Measurements from ENCODE around the gene DIPK1C. TPM values are rescaled to one million over a fixed set of nuclear protein-coding genes. Genes with fewer than 3 reads are reported as not detected.

The DIPK1C gene
- total RNA-seq, 1 donor from 2014 or later = not detected

GRCh38 chr18:74499633-74500032 lies 42.5 kb upstream of the DIPK1C start:
- no peak for DNase-seq (ENCODE audit: low read depth)
- TF ChIP-seq CTCF (conservative IDR thresholded peaks at IDR 0.05; ENCODE audit: low read depth, low read length) = no peak
- H3K4me3 ChIP-seq (ENCODE audit: low read depth, low read length) = peak overlapping the region; percentile 73

DNA sequence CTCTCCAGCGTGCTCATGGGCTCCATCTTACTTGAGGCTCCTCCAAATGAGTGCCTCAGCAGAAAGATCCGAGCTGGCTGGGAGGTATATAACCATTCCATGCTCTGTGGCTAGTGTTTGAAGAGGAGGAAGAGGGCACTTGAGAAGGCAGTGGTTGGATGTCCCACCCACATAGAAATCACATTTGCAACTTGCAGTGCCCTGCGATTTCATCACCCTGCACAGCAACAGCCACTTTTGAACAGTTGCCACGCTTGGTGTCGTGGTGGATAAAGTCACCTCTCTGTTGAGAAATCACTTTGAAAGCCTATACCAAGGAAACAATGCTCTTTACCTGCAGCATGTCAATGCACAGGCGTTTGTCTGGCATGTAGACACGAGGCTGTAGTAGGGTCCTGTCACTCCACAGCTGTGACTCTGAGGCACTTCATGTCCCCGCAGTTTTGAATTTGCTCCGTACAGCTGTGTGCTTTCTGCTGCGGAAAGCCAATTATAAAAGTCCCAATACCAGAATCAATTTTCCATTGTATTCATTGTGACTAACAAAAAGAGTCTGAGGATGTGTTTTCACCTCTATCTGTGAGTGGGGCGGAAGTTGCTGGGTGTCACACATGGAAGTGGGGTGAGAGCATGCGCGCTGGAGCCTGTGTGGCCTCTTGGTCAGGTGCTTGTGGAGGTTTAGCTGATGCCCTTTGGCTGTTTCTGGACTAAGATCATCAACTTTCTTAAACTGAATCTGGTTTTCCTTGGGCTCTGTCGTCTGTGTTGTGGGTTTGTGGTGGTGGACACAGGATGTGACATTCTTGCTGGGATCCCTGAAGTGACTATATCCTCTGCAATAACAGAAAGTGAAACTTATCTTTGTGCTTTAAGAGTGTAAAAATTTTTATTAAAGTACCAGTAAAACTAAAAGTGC lies 41.9 kb upstream of the DIPK1C start:
- H3K4me3 ChIP-seq (ENCODE audit: low read depth, low read length) = peak overlapping the region; percentile 73
- no peak for TF ChIP-seq CTCF (conservative IDR thresholded peaks at IDR 0.05; ENCODE audit: low read depth, low read length)

GRCh38 chr18:74497778-74498177 lies 40.7 kb upstream of the DIPK1C start:
- no peak for TF ChIP-seq CTCF (conservative IDR thresholded peaks at IDR 0.05; ENCODE audit: low read depth, low read length)
- DNase-seq (ENCODE audit: low read depth) = no peak
- H3K4me3 ChIP-seq (ENCODE audit: low read depth, low read length) = peak overlapping the region; percentile 93

More for the DNA sequence above, 41.9 kb upstream of the DIPK1C start:
- DNase-seq (ENCODE audit: low read depth) = no peak

- TF ChIP-seq CTCF (conservative IDR thresholded peaks at IDR 0.05; ENCODE audit: low read depth, low read length) = no peak
- H3K4me3 ChIP-seq (ENCODE audit: low read depth, low read length) = peak overlapping the region; percentile 93
- no peak for DNase-seq (ENCODE audit: low read depth)
These were observed 40.2 kb upstream of the DIPK1C start for GRCh38 chr18:74497324-74497676.

DNA sequence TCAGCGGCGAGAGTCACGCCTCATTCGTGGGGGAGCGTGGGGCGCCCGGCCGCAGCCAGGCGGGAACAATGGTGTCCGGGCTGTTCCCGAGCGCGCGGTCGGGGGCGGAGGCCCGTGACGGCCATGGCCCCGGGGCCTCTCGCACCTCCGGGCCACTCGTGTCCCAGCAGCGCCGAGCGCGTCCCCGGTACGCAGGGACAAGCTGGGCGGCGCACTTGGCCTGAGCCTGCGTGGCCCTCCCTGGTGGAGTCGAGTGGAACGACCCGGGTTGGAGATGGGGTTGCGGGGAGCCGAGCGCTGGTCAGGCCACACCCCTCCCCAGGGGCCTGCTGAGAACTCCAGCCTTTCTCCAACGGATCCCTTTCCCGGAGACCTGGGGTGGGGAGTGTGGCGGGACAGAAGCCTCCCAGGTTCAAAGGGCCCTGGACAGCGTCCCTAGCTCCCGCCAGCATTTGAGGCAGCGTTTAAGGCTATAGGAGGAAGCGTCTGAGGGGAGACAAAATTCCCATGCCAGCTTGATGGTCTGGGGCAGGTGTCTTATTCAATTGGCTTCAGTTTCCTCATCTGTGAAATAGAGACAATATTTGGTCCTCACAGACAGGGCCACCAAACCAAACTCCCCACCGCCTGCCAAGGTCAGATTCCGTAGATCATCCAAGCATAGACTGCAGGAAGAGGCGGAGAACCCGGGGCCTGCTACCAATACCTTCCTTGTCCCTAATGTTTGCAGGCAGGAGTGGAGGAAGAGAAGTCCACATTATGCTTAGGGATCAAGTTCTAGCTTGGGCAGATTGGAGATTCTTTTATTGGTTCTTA lies 39.6 kb upstream of the DIPK1C start:
- TF ChIP-seq CTCF (conservative IDR thresholded peaks at IDR 0.05; ENCODE audit: low read depth, low read length) = no peak
- H3K4me3 ChIP-seq (ENCODE audit: low read depth, low read length) = peak overlapping the region; percentile 93
- DNase-seq (ENCODE audit: low read depth) = no peak

DNA sequence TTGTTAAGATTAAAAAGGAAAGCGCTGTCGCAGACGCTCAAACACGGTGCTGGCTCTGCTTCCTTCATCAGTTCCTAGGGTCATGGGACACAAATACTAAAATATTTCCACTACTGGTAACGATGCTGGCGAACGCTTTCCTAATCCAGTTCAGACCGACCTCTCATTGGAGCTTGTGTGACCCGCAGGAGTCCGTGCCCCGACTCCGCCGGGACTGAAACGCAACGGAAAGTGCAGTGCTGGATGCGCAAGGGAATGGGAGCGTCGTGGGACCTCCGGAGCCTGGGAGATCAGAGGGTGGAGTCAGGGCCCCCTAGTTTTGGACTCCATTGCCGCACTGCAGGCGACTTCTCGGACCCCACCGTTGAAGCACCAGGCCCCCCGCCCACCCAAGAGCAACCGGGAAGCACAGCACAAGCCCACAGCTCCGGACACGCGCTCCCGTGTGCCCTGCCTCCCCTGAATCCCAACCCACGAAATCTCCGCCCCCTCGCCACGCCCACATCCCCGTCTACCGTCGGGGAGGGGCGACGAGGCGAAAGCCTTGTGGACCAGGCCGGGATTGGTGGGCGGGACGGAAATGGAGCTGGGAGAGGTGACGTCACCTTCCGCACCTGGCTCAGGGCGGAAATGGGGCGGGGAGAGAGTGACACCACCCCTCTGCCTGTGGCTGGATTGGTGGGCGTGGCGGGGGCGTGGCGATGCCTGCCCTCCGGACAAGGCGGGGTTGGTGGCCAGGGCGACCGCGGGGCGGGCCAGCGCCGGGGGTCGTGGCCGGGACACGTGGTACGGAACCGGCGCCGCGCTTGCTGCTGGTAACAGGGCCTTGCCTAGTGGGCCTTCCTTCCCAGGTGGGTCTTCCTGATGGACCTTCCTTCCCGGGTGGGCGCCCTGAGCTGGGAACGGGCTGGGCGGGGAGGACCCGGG lies 38.7 kb upstream of the DIPK1C start, which contains the start of gene CNDP2:
CNDP2 (plus strand) TSS at position 783 of the 927 bp plus-strand sequence. CDS start 3,611 bp downstream, outside the sequence.
- DNase-seq (ENCODE audit: low read depth) = peak; percentile 80
- peak within 1 kb of the TSS; percentile 93 for H3K4me3 ChIP-seq (ENCODE audit: low read depth, low read length)
- no peak for TF ChIP-seq CTCF (conservative IDR thresholded peaks at IDR 0.05; ENCODE audit: low read depth, low read length)

All from epithelial cell of proximal tubule (primary cell).